ENCODE measurements around the gene PDE1A.

Gene PDE1A

DNA sequence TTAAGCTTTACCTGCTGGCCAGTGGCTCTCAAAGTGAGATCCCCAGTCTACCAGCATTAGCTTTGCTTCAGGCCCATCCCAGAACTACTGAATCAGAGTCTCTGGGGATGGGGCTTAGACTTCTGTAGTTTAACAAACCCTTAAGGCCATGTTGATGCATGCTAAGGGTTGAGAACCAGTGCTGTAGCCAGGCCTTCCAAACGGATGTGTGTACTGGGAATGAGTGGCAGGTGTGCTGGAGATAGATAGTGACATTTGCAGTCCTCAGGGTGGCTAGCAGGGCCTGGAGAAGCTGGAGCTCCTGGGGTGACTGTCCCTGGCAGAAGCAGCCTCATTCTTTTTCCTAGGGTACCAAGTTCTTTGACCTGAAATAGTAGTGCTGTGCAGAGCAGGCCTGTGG lies 292.6 kb downstream of the PDE1A start:
- H3K36me3 ChIP-seq (ENCODE audit: control insufficient read depth, insufficient read depth, low read length): no peaks in the 10 kb centered on the region
- H2AFZ ChIP-seq: no peak overlapping the region
- H3K4me3 ChIP-seq (ENCODE audit: low read depth, low read length): no peak overlapping the region
- H3K27ac ChIP-seq: no peak overlapping the region
- no peaks in the 10 kb centered on the region for H3K9me3 ChIP-seq (ENCODE audit: control insufficient read depth, low read length)
- no peaks in the 10 kb centered on the region for H3K79me2 ChIP-seq
- H3K27me3 ChIP-seq (ENCODE audit: control insufficient read depth, insufficient read depth, low read length): no peaks in the 10 kb centered on the region
- H3K9ac ChIP-seq: no peak overlapping the region
- no peak overlapping the region for H3K4me2 ChIP-seq (ENCODE audit: low read length)
- TF ChIP-seq, protein P1, sequence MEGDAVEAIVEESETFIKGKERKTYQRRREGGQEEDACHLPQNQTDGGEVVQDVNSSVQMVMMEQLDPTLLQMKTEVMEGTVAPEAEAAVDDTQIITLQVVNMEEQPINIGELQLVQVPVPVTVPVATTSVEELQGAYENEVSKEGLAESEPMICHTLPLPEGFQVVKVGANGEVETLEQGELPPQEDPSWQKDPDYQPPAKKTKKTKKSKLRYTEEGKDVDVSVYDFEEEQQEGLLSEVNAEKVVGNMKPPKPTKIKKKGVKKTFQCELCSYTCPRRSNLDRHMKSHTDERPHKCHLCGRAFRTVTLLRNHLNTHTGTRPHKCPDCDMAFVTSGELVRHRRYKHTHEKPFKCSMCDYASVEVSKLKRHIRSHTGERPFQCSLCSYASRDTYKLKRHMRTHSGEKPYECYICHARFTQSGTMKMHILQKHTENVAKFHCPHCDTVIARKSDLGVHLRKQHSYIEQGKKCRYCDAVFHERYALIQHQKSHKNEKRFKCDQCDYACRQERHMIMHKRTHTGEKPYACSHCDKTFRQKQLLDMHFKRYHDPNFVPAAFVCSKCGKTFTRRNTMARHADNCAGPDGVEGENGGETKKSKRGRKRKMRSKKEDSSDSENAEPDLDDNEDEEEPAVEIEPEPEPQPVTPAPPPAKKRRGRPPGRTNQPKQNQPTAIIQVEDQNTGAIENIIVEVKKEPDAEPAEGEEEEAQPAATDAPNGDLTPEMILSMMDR (IDR thresholded peaks at IDR 0.05): no peak
- no peaks in the 10 kb centered on the region for H3K4me1 ChIP-seq

DNA sequence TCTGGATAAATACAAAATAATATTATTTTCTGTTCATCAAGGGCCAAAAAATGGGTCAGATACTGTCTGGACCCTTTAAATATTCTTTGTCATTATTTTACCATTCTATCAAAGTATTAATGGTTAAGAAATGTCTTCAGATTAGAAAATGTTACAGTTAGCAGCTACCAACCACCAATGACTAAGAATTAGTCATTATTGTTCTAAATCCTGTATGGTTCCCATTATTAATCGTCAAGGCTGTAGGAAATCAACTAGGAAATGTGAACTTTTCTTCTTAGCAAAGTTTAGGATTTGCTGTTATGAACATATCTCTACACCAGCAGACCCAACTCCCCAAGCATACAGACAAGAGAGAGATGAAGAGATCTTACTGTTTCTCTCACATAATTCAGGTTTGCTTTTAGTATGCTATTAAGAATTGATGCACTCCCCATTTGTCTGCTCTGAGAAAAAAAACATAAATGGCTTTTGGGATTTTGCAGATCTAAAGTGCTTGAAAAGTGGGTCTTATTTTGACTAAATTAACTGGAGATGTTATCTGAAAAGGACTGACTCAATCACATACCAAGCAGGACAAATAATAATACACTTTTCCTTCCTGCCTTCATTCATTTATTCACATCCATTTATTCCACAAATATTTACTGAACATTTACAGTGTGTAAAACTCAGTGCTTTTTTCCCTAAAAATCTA lies 293.5 kb downstream of the PDE1A start:
- no peaks in the 10 kb centered on the region for H3K36me3 ChIP-seq (ENCODE audit: control insufficient read depth, insufficient read depth, low read length)
- H3K4me2 ChIP-seq (ENCODE audit: low read length): no peak overlapping the region
- H3K9ac ChIP-seq: no peak overlapping the region
- H3K4me1 ChIP-seq: no peaks in the 10 kb centered on the region
- no peak overlapping the region for H2AFZ ChIP-seq
- no peaks in the 10 kb centered on the region for H3K9me3 ChIP-seq (ENCODE audit: control insufficient read depth, low read length)
- H3K4me3 ChIP-seq (ENCODE audit: low read depth, low read length): no peak overlapping the region
- TF ChIP-seq, protein P1 (IDR thresholded peaks at IDR 0.05): no peak
- no peaks in the 10 kb centered on the region for H3K27me3 ChIP-seq (ENCODE audit: control insufficient read depth, insufficient read depth, low read length)
- no peaks in the 10 kb centered on the region for H3K79me2 ChIP-seq
- no peak overlapping the region for H3K27ac ChIP-seq

DNA sequence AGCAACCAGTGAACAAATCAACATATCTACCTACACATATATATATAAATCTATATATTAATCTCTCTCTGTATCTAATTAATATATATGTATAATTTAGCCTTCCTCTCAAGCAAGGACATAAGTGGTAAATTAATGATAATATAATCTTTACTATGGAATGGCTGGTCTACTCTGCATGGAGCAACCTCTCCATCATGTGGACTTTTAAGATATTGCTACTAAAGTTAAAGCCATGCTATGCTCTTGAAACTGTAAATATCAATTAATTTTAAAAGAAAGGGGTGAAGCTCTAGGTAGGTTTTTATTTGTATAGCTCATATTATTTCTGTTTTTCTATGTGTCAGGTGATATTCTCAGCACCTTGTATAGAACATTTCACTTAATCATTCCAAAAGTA lies 294.2 kb downstream of the PDE1A start:
- Histone ChIP-seq H3K4me3 (ENCODE audit: low read depth, low read length) (no peak overlapping the region), H3K4me2 (ENCODE audit: low read length) (no peak overlapping the region), H3K36me3 (ENCODE audit: control insufficient read depth, insufficient read depth, low read length) (no peaks in the 10 kb centered on the region), H3K9me3 (ENCODE audit: control insufficient read depth, low read length) (no peaks in the 10 kb centered on the region), H3K27me3 (ENCODE audit: control insufficient read depth, insufficient read depth, low read length) (no peaks in the 10 kb centered on the region), H2AFZ (no peak overlapping the region), H3K79me2 (no peaks in the 10 kb centered on the region), H3K4me1 (no peaks in the 10 kb centered on the region), H3K9ac (no peak overlapping the region), H3K27ac (no peak overlapping the region)
- TF ChIP-seq, protein P1 (IDR thresholded peaks at IDR 0.05): no peak

DNA sequence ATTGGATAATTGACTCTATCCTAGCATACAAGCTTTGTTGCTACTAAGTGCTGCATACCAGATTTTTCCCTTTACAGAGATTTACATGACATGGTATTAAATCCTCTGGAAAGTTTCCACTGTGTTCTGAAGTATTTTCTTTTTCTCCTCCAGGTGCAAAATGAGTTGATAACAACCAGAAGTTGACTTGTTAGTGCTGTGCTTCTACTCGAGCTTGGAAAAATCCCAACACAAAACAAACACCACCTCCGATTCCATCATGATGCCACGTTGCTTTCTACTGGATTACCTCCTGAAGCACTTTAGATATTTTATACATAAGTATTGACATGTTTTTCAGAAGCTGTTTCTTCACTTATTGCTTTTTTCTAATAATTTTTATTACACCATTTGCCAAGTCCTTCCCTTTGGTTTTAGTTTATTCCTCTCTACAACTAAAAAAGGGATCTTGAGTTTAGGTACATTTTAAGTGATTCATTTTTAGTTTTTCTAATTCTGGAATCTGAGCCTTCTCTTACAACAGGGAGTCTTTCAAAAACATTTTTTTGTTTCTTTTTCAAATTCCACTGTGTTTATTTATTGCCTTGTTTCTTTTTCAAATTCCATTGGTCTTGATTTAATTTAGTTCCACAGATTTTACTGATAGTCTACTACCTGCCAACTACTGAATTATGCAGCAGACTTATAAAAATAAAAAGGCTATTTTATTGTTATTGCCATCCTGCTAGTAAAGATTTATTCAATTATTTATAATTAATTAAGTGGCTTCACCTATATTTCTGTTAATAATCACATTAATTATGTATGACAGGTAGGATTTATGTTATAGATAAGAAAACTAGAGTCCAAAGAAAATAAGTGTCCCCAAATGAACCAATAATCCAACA lies 297.8 kb downstream of the PDE1A start:
- H3K4me1 ChIP-seq: no peaks in the 10 kb centered on the region
- H2AFZ ChIP-seq: no peak overlapping the region
- H3K36me3 ChIP-seq (ENCODE audit: control insufficient read depth, insufficient read depth, low read length): no peaks in the 10 kb centered on the region
- no peak overlapping the region for H3K9ac ChIP-seq
- TF ChIP-seq, protein P1 (IDR thresholded peaks at IDR 0.05): no peak
- no peak overlapping the region for H3K4me3 ChIP-seq (ENCODE audit: low read depth, low read length)
- H3K27me3 ChIP-seq (ENCODE audit: control insufficient read depth, insufficient read depth, low read length): no peaks in the 10 kb centered on the region
- H3K9me3 ChIP-seq (ENCODE audit: control insufficient read depth, low read length): no peaks in the 10 kb centered on the region
- no peak overlapping the region for H3K27ac ChIP-seq
- H3K79me2 ChIP-seq: no peaks in the 10 kb centered on the region
- H3K4me2 ChIP-seq (ENCODE audit: low read length): no peak overlapping the region

Data from parathyroid adenoma (tissue), 2 donors.